Measurements from ENCODE around the gene POLR2H. TPM values are rescaled to one million over a fixed set of nuclear protein-coding genes. Genes with fewer than 3 reads are reported as not detected.

Gene POLR2H
- polyA plus RNA-seq, 1 of the 3 experiments (the other 2 are of a cell fraction): 206 TPM

- POLR2A ChIA-PET: interaction anchor here (0.9 to 1.5 kb wide), 3 partner anchors 7 to 16 kb away, joined by 3 to 4 read pairs (median 4); partner anchors contain the start of gene FAM131A
Observed at GRCh38 chr3:184344579-184345316, 16.8 kb upstream of the POLR2H start.

More at GRCh38 chr3:184344579-184345316, 16.8 kb upstream of the POLR2H start:
- WGBS (ENCODE audit: low lambda C conversion rate): 86% methylated on average over 1 of the region's 24 CpGs
- Histone ChIP-seq H3K36me3 (replicated peaks in 1 of 2; ENCODE audit: control insufficient read depth in 1 of 2, insufficient read depth in 2 of 2, low read length in 1 of 2) (peaks cover 3 to 37% of the 10 kb centered on the region in 2 experiments), H3K4me3 (ENCODE audit: low read depth in 2 of 2, low read length in 1 of 2) (no peak overlapping the region), H3K79me2 (ENCODE audit: insufficient read depth) (peaks cover 24% of the 10 kb centered on the region), H3K27me3 (ENCODE audit: insufficient read depth) (no peaks in the 10 kb centered on the region), H3K9me3 (no peaks in the 10 kb centered on the region), H3K9me2 (no peaks in the 10 kb centered on the region), H3K4me2 (no peak overlapping the region), H3K27ac (ENCODE audit: low read depth in 2 of 2, low read length in 1 of 2) (no peak overlapping the region), H3K9ac (no peak overlapping the region), H3K4me1 (ENCODE audit: control insufficient read depth in 1 of 2, insufficient read depth in 2 of 2, low read depth in 1 of 2, low read length in 1 of 2) (peaks cover 0 to 5% of the 10 kb centered on the region in 2 experiments; a peak in 1 of 4 replicates), H4K20me1 (ENCODE audit: insufficient read depth) (0 out of 2 replicates have a peak, but pooled peaks cover 5% of the 10 kb centered on the region), H3F3A (replicated peaks; ENCODE audit: insufficient read depth) (peaks cover 4% of the 10 kb centered on the region), H2AFZ (ENCODE audit: low read depth) (no peak overlapping the region)
- no peak for DNase-seq
- TF ChIP-seq, protein P1, sequence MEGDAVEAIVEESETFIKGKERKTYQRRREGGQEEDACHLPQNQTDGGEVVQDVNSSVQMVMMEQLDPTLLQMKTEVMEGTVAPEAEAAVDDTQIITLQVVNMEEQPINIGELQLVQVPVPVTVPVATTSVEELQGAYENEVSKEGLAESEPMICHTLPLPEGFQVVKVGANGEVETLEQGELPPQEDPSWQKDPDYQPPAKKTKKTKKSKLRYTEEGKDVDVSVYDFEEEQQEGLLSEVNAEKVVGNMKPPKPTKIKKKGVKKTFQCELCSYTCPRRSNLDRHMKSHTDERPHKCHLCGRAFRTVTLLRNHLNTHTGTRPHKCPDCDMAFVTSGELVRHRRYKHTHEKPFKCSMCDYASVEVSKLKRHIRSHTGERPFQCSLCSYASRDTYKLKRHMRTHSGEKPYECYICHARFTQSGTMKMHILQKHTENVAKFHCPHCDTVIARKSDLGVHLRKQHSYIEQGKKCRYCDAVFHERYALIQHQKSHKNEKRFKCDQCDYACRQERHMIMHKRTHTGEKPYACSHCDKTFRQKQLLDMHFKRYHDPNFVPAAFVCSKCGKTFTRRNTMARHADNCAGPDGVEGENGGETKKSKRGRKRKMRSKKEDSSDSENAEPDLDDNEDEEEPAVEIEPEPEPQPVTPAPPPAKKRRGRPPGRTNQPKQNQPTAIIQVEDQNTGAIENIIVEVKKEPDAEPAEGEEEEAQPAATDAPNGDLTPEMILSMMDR (IDR thresholded peaks at IDR 0.05): no peak
- TF ChIP-seq CHD2 (IDR thresholded peaks at IDR 0.05; ENCODE audit: low read length, partially characterized antibody): no peak
- no peak for TF ChIP-seq TAF1 (IDR thresholded peaks at IDR 0.05; ENCODE audit: borderline replicate concordance, low read depth, low read length)
- TF ChIP-seq, protein P2, sequence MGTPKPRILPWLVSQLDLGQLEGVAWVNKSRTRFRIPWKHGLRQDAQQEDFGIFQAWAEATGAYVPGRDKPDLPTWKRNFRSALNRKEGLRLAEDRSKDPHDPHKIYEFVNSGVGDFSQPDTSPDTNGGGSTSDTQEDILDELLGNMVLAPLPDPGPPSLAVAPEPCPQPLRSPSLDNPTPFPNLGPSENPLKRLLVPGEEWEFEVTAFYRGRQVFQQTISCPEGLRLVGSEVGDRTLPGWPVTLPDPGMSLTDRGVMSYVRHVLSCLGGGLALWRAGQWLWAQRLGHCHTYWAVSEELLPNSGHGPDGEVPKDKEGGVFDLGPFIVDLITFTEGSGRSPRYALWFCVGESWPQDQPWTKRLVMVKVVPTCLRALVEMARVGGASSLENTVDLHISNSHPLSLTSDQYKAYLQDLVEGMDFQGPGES (IDR thresholded peaks at IDR 0.05; ENCODE audit: low read depth, low read length): no peak
- TF ChIP-seq MEF2A (IDR thresholded peaks at IDR 0.05; ENCODE audit: borderline replicate concordance, low read depth): no peak
- TF ChIP-seq EP300 (IDR thresholded peaks at IDR 0.05; ENCODE audit: borderline replicate concordance in 1 of 2, low read depth in 1 of 2, low read length in 1 of 2): no peak
- TF ChIP-seq POLR2AphosphoS5 (IDR thresholded peaks at IDR 0.05; ENCODE audit: low read depth, low read length): no peak
- TF ChIP-seq, protein P3, sequence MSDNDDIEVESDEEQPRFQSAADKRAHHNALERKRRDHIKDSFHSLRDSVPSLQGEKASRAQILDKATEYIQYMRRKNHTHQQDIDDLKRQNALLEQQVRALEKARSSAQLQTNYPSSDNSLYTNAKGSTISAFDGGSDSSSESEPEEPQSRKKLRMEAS (IDR thresholded peaks at IDR 0.05; ENCODE audit: low read depth): no peak
- no peak for TF ChIP-seq ZBTB33 (IDR thresholded peaks at IDR 0.05; ENCODE audit: borderline replicate concordance, low read depth)
- no peak for TF ChIP-seq GATA2 (CRISPR knock-in tag; IDR thresholded peaks at IDR 0.05)
- CTCF ChIA-PET: interaction anchor here (1.0 to 5.3 kb wide), 6 partner anchors 8 to 95 kb away, joined by 3 to 42 read pairs (median 3); partner anchors contain the start of genes EEF1AKMT4 and FAM131A

All from SK-N-SH (cell line).